Measurements from ENCODE around the gene ARHGAP22. TPM values are rescaled to one million over a fixed set of nuclear protein-coding genes. Genes with fewer than 3 reads are reported as not detected.

The ARHGAP22 gene
- total RNA-seq, 2 donors from 2014 or later, result 4.4 to 8.6 TPM

GRCh38 chr10:48494611-48495010 lies 110.3 kb downstream of the ARHGAP22 start:
- Histone ChIP-seq H3K36me3 (no peaks in the 10 kb centered on the region), H3K9me3 (no peaks in the 10 kb centered on the region), H3K27me3 (replicated peaks; ENCODE audit: insufficient read depth) (no peaks in the 10 kb centered on the region), H3K27ac (no peak overlapping the region), H3K4me1 (replicated peaks) (no peaks in the 10 kb centered on the region), H3K4me3 (no peak overlapping the region)
- 98% methylated on average over 5 of the region's 5 CpGs for WGBS
- intact Hi-C loops (cut with DNase I), result no loop called here
- TF ChIP-seq POLR2AphosphoS5 (IDR thresholded peaks at IDR 0.05) (no peak), POLR2A (IDR thresholded peaks at IDR 0.05) (no peak)
- TF ChIP-seq, protein P1, sequence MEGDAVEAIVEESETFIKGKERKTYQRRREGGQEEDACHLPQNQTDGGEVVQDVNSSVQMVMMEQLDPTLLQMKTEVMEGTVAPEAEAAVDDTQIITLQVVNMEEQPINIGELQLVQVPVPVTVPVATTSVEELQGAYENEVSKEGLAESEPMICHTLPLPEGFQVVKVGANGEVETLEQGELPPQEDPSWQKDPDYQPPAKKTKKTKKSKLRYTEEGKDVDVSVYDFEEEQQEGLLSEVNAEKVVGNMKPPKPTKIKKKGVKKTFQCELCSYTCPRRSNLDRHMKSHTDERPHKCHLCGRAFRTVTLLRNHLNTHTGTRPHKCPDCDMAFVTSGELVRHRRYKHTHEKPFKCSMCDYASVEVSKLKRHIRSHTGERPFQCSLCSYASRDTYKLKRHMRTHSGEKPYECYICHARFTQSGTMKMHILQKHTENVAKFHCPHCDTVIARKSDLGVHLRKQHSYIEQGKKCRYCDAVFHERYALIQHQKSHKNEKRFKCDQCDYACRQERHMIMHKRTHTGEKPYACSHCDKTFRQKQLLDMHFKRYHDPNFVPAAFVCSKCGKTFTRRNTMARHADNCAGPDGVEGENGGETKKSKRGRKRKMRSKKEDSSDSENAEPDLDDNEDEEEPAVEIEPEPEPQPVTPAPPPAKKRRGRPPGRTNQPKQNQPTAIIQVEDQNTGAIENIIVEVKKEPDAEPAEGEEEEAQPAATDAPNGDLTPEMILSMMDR (IDR thresholded peaks at IDR 0.05), result no peak
- DNase-seq (ENCODE audit: low spot score), result no peak

DNA sequence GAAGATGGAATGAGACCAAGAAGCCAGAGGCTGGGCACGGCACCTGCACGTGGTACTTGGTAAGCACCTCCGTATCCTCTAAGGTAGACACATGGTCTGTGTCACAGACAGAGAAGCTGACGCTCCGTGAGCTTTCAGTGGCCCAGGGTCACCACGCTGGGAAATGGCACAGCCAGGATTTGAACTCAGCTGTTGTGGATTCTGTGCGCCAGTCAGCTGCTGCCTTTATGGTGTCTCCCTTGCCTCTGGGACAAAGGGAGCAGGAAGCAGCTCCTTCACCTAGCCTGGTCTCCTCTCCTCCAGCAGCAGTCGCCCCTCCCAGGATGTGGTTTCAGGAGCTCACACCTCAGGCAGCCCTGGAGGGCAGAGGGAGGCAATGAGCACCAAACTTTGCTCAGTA lies 110.8 kb downstream of the ARHGAP22 start:
- Histone ChIP-seq H3K4me3 (no peak overlapping the region), H3K27me3 (replicated peaks; ENCODE audit: insufficient read depth) (no peaks in the 10 kb centered on the region), H3K27ac (no peak overlapping the region), H3K36me3 (no peaks in the 10 kb centered on the region), H3K9me3 (no peaks in the 10 kb centered on the region), H3K4me1 (replicated peaks) (no peaks in the 10 kb centered on the region)
- 86% methylated on average over 8 of the region's 8 CpGs for WGBS
- intact Hi-C loops (cut with DNase I), result no loop called here
- no peak for DNase-seq (ENCODE audit: low spot score)
- no peak for TF ChIP-seq POLR2A (IDR thresholded peaks at IDR 0.05)
- TF ChIP-seq, protein P1 (IDR thresholded peaks at IDR 0.05), result no peak
- TF ChIP-seq POLR2AphosphoS5 (IDR thresholded peaks at IDR 0.05), result no peak

DNA sequence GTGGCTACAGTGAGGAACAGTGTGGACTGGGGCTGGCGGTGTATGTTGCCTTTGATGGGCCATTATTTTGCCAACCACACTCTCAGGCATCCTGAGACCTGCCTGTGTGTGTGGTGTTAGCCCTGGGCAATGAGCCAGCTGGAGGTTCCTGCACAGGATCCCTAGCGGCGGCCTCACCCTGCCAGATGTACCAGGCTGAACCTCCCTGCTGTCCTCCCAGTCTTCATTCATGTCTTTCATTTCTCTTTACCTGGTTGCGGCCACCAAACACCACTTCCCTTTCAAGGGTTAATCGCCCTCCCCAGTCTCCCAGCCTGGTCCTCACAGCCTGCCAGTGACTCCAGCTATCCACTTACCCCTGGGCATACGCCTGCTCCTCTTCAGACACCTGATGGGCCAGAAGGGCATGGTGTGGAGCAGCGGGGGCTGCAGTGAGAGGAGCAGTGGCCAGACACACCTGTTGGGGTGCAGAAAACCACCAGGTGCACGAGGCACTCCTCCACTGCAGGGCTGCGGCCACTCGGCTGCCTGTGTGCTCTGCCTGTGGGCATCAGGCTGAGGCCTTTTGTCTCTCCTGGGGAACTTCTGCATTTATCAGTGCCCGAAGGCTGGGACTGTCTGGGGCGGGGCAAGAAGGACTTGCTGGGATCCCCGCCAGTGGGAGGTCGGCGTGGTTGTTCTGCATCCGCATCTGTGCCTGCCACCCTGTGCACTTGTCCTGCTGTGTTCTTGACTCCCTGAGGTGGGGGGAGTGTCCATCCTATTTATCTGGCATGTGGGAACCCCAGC lies 111.6 kb downstream of the ARHGAP22 start:
- WGBS, result 71% methylated on average over 16 of the region's 16 CpGs
- H3K9me3 ChIP-seq, result no peaks in the 10 kb centered on the region
- intact Hi-C loops (cut with DNase I), result no loop called here
- no peak overlapping the region for H3K27ac ChIP-seq
- no peaks in the 10 kb centered on the region for H3K27me3 ChIP-seq (replicated peaks; ENCODE audit: insufficient read depth)
- no peaks in the 10 kb centered on the region for H3K36me3 ChIP-seq
- DNase-seq (ENCODE audit: low spot score), result no peak
- no peaks in the 10 kb centered on the region for H3K4me1 ChIP-seq (replicated peaks)
- H3K4me3 ChIP-seq, result no peak overlapping the region
- TF ChIP-seq POLR2AphosphoS5 (IDR thresholded peaks at IDR 0.05), result no peak
- TF ChIP-seq, protein P1 (IDR thresholded peaks at IDR 0.05), result no peak
- TF ChIP-seq POLR2A (IDR thresholded peaks at IDR 0.05), result no peak

DNA sequence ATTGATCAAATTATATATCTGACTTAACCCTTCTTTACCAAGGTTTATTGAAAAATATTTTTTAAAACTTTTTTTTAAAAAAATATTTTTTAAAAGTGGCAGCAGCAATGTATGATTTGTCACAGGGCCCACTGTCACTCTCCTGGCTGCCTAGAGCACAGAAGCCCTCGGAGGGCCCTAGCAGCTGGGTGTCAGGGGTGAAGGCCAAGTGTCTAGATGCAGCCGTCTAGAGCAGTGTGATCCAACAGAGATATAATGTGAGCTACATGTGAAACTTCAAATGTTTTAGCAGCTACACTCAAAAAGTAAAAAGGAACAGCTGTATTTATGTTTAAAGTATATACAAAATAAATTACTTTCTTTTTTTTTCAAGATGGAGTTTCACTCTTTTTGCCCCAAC lies 112.7 kb downstream of the ARHGAP22 start:
- DNase-seq (ENCODE audit: low spot score), result no peak
- intact Hi-C loops (cut with DNase I), result no loop called here
- H3K4me1 ChIP-seq (replicated peaks), result no peaks in the 10 kb centered on the region
- TF ChIP-seq, protein P1 (IDR thresholded peaks at IDR 0.05), result no peak
- no peak for TF ChIP-seq POLR2AphosphoS5 (IDR thresholded peaks at IDR 0.05)
- no peak for TF ChIP-seq POLR2A (IDR thresholded peaks at IDR 0.05)
- H3K27ac ChIP-seq, result no peak overlapping the region
- 73% methylated on average over 2 of the region's 2 CpGs for WGBS
- H3K9me3 ChIP-seq, result no peaks in the 10 kb centered on the region
- H3K36me3 ChIP-seq, result no peaks in the 10 kb centered on the region
- no peaks in the 10 kb centered on the region for H3K27me3 ChIP-seq (replicated peaks; ENCODE audit: insufficient read depth)
- no peak overlapping the region for H3K4me3 ChIP-seq
